ENCODE results near the gene SLC45A2. TPM values are rescaled to one million over a fixed set of nuclear protein-coding genes. Genes with fewer than 3 reads are reported as not detected.
"Not testable (repeated sequence)": the region's sequence is repeated elsewhere in the genome, so short reads cannot be mapped to it uniquely, and the experiment has no call there.

The SLC45A2 gene
- total and polyA plus RNA-seq, 10 donors = 0.07 to 0.74 TPM; not detected in 8

DNA sequence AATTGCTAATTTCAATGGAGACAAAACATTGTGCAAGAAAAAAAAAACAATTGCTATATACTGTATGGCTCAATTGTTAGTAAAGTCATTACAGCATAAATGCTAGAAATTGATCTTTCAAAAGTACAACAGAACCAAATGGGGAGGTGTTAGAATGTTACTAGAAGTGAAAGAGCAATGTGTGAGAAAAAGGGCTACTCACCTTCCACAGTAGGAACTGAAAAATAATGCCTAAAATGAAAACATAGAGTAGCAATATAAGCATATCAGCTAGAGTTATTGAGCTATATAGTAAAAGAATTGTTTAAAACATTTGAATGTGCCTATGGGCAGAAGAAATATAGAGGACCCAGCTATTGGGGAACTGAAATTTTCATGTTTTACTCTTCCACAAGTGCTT, 59.2 kb downstream of the SLC45A2 start:
- TF ChIP-seq, protein P1, sequence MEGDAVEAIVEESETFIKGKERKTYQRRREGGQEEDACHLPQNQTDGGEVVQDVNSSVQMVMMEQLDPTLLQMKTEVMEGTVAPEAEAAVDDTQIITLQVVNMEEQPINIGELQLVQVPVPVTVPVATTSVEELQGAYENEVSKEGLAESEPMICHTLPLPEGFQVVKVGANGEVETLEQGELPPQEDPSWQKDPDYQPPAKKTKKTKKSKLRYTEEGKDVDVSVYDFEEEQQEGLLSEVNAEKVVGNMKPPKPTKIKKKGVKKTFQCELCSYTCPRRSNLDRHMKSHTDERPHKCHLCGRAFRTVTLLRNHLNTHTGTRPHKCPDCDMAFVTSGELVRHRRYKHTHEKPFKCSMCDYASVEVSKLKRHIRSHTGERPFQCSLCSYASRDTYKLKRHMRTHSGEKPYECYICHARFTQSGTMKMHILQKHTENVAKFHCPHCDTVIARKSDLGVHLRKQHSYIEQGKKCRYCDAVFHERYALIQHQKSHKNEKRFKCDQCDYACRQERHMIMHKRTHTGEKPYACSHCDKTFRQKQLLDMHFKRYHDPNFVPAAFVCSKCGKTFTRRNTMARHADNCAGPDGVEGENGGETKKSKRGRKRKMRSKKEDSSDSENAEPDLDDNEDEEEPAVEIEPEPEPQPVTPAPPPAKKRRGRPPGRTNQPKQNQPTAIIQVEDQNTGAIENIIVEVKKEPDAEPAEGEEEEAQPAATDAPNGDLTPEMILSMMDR (IDR thresholded peaks at IDR 0.05 in 8 of 11, conservative IDR thresholded peaks at IDR 0.05 in 3 of 11) = no peak
- TF ChIP-seq POLR2A (IDR thresholded peaks at IDR 0.05) = no peak
- no peak for TF ChIP-seq POLR2AphosphoS5 (IDR thresholded peaks at IDR 0.05)

DNA sequence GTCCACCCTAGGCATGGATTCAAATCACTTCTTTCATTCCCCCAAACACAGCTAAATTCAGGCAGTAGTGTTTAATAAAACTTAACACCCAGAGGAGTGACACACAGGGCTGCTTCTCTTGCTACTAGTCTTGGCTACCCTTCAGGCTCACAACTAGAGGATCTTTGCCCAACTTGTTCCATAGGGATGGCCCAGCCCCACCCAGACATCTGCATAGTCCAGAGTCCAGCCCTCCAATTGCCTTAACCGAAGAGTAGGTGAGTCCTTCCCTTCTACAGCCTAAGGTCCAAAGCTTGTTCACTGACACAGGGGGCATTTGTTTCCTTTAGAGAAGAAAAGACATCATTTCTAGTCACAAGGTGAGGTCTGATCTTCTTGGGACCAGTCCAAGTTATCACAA, 63.5 kb downstream of the SLC45A2 start:
- Histone ChIP-seq H3K27ac (no peak overlapping the region), H3K4me3 (no peak overlapping the region), H3K9me3 (peaks cover 0 to 42% (median 30%) of the 10 kb centered on the region in 8 donors), H3K27me3 (replicated peaks in 1 of 7) (peaks cover 0 to 19% (median 0%) of the 10 kb centered on the region in 7 donors), H3K36me3 (no peaks in the 10 kb centered on the region), H3K4me1 (no peaks in the 10 kb centered on the region)
- no peak for DNase-seq
- 73 to 92% (median 79%) methylated on average over 1 of the region's 1 CpG for WGBS, 5 donors
- intact Hi-C loops (cut with DNase I; ENCODE audit: low total_unique reads) = no loop called here
- no peak for TF ChIP-seq POLR2AphosphoS5 (IDR thresholded peaks at IDR 0.05)
- TF ChIP-seq, protein P1 (IDR thresholded peaks at IDR 0.05 in 8 of 11, conservative IDR thresholded peaks at IDR 0.05 in 3 of 11) = no peak
- no peak for TF ChIP-seq POLR2A (IDR thresholded peaks at IDR 0.05)

More for the DNA sequence above, 59.2 kb downstream of the SLC45A2 start:
- no peaks in the 10 kb centered on the region for H3K9me3 ChIP-seq
- no peak overlapping the region for H3K27ac ChIP-seq
- H3K4me3 ChIP-seq = no peak overlapping the region
- no peaks in the 10 kb centered on the region for H3K4me1 ChIP-seq
- no peaks in the 10 kb centered on the region for H3K36me3 ChIP-seq
- peaks cover 0 to 13% (median 0%) of the 10 kb centered on the region in 7 donors for H3K27me3 ChIP-seq (replicated peaks in 1 of 7)
- no peak for DNase-seq
- intact Hi-C loops (cut with DNase I; ENCODE audit: low total_unique reads) = no loop called here

DNA sequence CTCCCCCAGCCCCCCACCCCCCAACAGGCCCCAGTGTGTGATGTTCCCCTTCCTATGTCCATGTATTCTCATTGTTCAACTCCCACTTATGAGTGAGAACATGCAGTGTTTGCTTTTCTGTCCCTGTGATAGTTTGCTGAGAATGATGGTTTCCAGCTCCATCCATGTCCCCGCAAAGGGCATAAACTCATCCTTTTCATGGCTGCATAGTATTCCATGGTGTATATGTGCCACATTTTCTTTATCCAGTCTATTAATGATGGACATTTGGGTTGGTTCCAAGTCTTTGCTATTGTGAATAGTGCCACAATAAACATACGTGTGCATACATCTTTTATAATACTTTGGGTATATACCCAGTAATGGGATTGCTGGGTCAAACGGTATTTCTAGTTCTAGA, 69.6 kb downstream of the SLC45A2 start:
- WGBS, 5 donors = 92 to 97% (median 96%) methylated on average over 3 of the region's 3 CpGs
- H3K9me3 ChIP-seq = peaks cover 0 to 58% (median 33%) of the 10 kb centered on the region in 8 donors
- H3K36me3 ChIP-seq; H3K4me1 ChIP-seq; H3K4me3 ChIP-seq; DNase-seq; H3K27me3 ChIP-seq (replicated peaks in 1 of 7); H3K27ac ChIP-seq; intact Hi-C loops (cut with DNase I; ENCODE audit: low total_unique reads): not testable (repeated sequence)

DNA sequence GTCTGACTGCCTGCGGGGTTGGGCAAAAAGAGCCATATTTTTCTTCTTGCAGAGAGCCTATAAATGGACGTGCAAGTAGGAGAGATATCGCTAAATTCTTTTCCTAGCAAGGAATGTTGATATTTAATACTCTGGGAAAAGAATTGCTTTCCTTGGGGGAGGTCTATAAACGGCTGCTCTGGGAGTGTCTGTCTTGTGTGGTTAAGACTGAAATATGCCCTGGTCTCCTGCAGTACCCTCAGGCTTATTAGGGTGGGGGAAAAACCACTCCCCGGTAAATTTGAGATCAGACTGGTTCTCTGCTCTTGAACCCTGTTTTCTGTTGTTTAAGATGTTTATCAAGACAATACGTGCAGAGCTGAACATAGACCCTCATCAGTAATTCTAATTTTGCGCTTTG, 78.2 kb downstream of the SLC45A2 start:
- intact Hi-C loops (cut with DNase I; ENCODE audit: low total_unique reads); H3K27ac ChIP-seq; DNase-seq; H3K27me3 ChIP-seq (replicated peaks in 1 of 7); H3K4me1 ChIP-seq; H3K36me3 ChIP-seq; H3K4me3 ChIP-seq: not testable (repeated sequence)
- peaks cover 0 to 76% (median 45%) of the 10 kb centered on the region in 8 donors for H3K9me3 ChIP-seq
- WGBS, 5 donors = 85 to 89% (median 86%) methylated on average over 7 of the region's 7 CpGs

DNA sequence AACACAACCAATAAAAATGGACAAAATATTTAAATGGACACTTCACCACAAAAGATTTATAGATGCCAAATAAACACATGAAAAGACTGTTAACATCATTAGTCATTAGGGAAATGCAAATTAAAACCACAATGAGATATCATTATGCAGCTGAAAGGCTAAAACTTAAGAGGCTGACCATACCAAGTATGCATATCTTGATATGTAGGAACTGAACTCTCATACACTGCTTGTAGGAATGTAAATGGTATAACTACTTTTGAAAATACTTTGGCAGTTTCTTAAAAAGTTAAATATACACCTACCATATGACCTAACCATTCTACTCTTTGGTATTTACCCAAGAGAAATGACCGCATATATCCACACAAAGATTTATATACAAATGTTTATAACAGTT, 79.1 kb downstream of the SLC45A2 start:
- Histone ChIP-seq H3K36me3 (no peaks in the 10 kb centered on the region), H3K27ac (no peak overlapping the region), H3K4me3 (no peak overlapping the region), H3K9me3 (peaks cover 0 to 76% (median 45%) of the 10 kb centered on the region in 8 donors), H3K27me3 (replicated peaks in 1 of 7) (no peaks in the 10 kb centered on the region), H3K4me1 (no peaks in the 10 kb centered on the region)
- no peak for DNase-seq
- WGBS, 5 donors = 94 to 97% (median 96%) methylated on average over 1 of the region's 1 CpG
- intact Hi-C loops (cut with DNase I; ENCODE audit: low total_unique reads) = no loop called here
- TF ChIP-seq POLR2A (IDR thresholded peaks at IDR 0.05) = no peak
- TF ChIP-seq, protein P1 (IDR thresholded peaks at IDR 0.05 in 8 of 11, conservative IDR thresholded peaks at IDR 0.05 in 3 of 11) = no peak
- TF ChIP-seq POLR2AphosphoS5 (IDR thresholded peaks at IDR 0.05) = no peak
